IMR-90 (cell line): ENCODE measurements around the gene EDA. TPM values are rescaled to one million over a fixed set of nuclear protein-coding genes. Genes with fewer than 3 reads are reported as not detected.

Source experiments
- ATAC-seq: fragments of 200-7000 bp; cut with Tn5 transposase; 2 replicates; pipeline ENCODE4 v1.9.1; 2020; ENCODE audit warnings: low read depth, mild to moderate bottlenecking, moderate library complexity
- BruUV-seq: library from RNA; stranded (reverse); fragments of 400-500 nt; replicated peaks from 2 replicates; lab custom pipeline; 2021; lab: Mats Ljungman, UMichigan
- CTCF ChIA-PET: fragments of 300-600 bp; formaldehyde crosslinking; extraction: SDS; loops from one replicate; lab custom pipeline; 2021; ENCODE audit warnings: antibody characterized with exemption; lab: Yijun Ruan, JAX
- POLR2A ChIA-PET: fragments of 300-600 bp; sonication (Branson Sonifier 250); formaldehyde crosslinking; loops from one replicate; lab custom pipeline; 2022; ENCODE audit warnings: antibody characterized with exemption; ENCODE audit not compliant: unreplicated experiment; lab: Charles Lee
- DNase-seq: peaks from one replicate; pipeline ENCODE4 v3.0.0; 2013
- H2AFZ ChIP-seq: replicated peaks from 2 replicates; pipeline ENCODE3; 2013; ENCODE audit warnings: low read length, mild to moderate bottlenecking; ENCODE audit not compliant: poor library complexity
- H2AK5ac ChIP-seq: 2 replicates; pipeline ENCODE4 v1.6.1; 2013; ENCODE audit warnings: low read depth, low read length, inconsistent platforms
- H2AK9ac ChIP-seq: replicated peaks from 2 replicates; pipeline ENCODE3; 2013; ENCODE audit warnings: mild to moderate bottlenecking, low read depth, low read length, moderate library complexity; ENCODE audit not compliant: poor library complexity
- H2BK120ac ChIP-seq: 2 replicates; pipeline ENCODE4 v1.6.1; 2013; ENCODE audit warnings: low read depth, low read length, inconsistent platforms
- H2BK15ac ChIP-seq: 3 replicates; pipeline ENCODE4 v1.6.1; 2013; ENCODE audit warnings: low read depth, low read length, inconsistent platforms
- H2BK20ac ChIP-seq: 2 replicates; pipeline ENCODE4 v1.6.1; 2013; ENCODE audit warnings: low read depth, mild to moderate bottlenecking, inconsistent platforms, low read length, moderate library complexity
- H2BK5ac ChIP-seq: 2 replicates; pipeline ENCODE4 v1.6.1; 2013; ENCODE audit warnings: mild to moderate bottlenecking, low read depth, low read length, inconsistent platforms; ENCODE audit not compliant: poor library complexity, severe bottlenecking
- H3K14ac ChIP-seq: replicated peaks from 2 replicates; pipeline ENCODE4 v1.6.1; 2013; ENCODE audit warnings: low read depth, low read length, inconsistent platforms
- H3K18ac ChIP-seq: 2 replicates; pipeline ENCODE4 v1.6.1; 2013; ENCODE audit warnings: low read depth, low read length, control low read depth
- H3K23ac ChIP-seq: 2 replicates; pipeline ENCODE4 v1.6.1; 2013; ENCODE audit warnings: low read depth, low read length, inconsistent platforms
- H3K27ac ChIP-seq: 2 replicates; pipeline ENCODE4 v1.5.1; 2013; ENCODE audit warnings: mild to moderate bottlenecking, control low read depth, low read length; ENCODE audit not compliant: insufficient read depth
- H3K27me3 ChIP-seq: 2 replicates; pipeline ENCODE4 v1.6.1; 2013; ENCODE audit warnings: low read length; ENCODE audit not compliant: control insufficient read depth, insufficient read depth
- H3K36me3 ChIP-seq: 2 replicates; pipeline ENCODE4 v1.6.1; 2013; ENCODE audit warnings: low read length, mixed read lengths; ENCODE audit not compliant: control insufficient read depth, insufficient read depth
- H3K4ac ChIP-seq: 2 replicates; pipeline ENCODE4 v1.6.1; 2013; ENCODE audit warnings: low read depth, low read length, inconsistent platforms
- H3K4me1 ChIP-seq: 2 replicates; pipeline ENCODE4 v1.6.1; 2013; ENCODE audit warnings: low read length, mixed read lengths; ENCODE audit not compliant: control insufficient read depth, insufficient read depth
- H3K4me2 ChIP-seq: 2 replicates; pipeline ENCODE4 v1.6.1; 2013; ENCODE audit warnings: low read depth, mild to moderate bottlenecking, control low read depth, low read length, moderate library complexity
- H3K4me3 ChIP-seq: 2 replicates; pipeline ENCODE4 v1.5.1; 2013; ENCODE audit warnings: low read depth, mild to moderate bottlenecking, control low read depth, low read length, moderate library complexity; ENCODE audit not compliant: insufficient read depth
- H3K56ac ChIP-seq: 2 replicates; pipeline ENCODE4 v1.6.1; 2013; ENCODE audit warnings: low read length, inconsistent platforms; ENCODE audit not compliant: insufficient read depth; ENCODE audit errors: extremely low read depth
- H3K79me1 ChIP-seq, 2 experiments: 2 replicates each; pipeline ENCODE4 v1.6.1; 2013; ENCODE audit warnings: low read length in 2 of 2, inconsistent platforms in 1 of 2, low read depth in 1 of 2
- H3K9ac ChIP-seq: 2 replicates; pipeline ENCODE4 v1.6.1; 2013; ENCODE audit warnings: low read depth, low read length, control low read depth
- H3K9me1 ChIP-seq: 2 replicates; pipeline ENCODE4 v1.6.1; 2013; ENCODE audit warnings: low read length, inconsistent platforms; ENCODE audit not compliant: insufficient read depth
- H3K9me3 ChIP-seq: 2 replicates; pipeline ENCODE4 v1.6.1; 2013; ENCODE audit warnings: low read length; ENCODE audit not compliant: control insufficient read depth, insufficient read depth
- H4K20me1 ChIP-seq: 2 replicates; pipeline ENCODE4 v1.6.1; 2013; ENCODE audit warnings: low read length, inconsistent platforms; ENCODE audit not compliant: insufficient read depth
- H4K5ac ChIP-seq: 2 replicates; pipeline ENCODE4 v1.6.1; 2013; ENCODE audit warnings: mild to moderate bottlenecking, low read depth, low read length, control low read depth
- H4K8ac ChIP-seq, 2 experiments: 2 replicates each; pipeline ENCODE4 v1.6.1; 2013; ENCODE audit warnings: low read depth in 2 of 2, low read length in 2 of 2, control low read depth in 1 of 2, inconsistent platforms in 1 of 2
- H4K91ac ChIP-seq: 2 replicates; pipeline ENCODE4 v1.6.1; 2013; ENCODE audit warnings: low read depth, low read length, inconsistent platforms; ENCODE audit not compliant: insufficient read depth
- ELK1 ChIP-seq: fragments of 150-350 bp; IDR thresholded peaks from 2 replicates; pipeline ENCODE4 v1.6.1; 2016; ENCODE audit warnings: low read depth, mild to moderate bottlenecking, low read length, moderate library complexity, borderline replicate concordance
- MAFK ChIP-seq: IDR thresholded peaks from 2 replicates; pipeline ENCODE4 v1.6.1; 2012; ENCODE audit warnings: low read depth, low read length, improper control_type of control experiment
- POLR2A ChIP-seq: IDR thresholded peaks from 2 replicates; pipeline ENCODE4 v1.6.1; 2012; ENCODE audit warnings: mild to moderate bottlenecking, low read depth, low read length
- RAD21 ChIP-seq: IDR thresholded peaks from 2 replicates; pipeline ENCODE4 v1.6.1; 2012; ENCODE audit warnings: low read length, improper control_type of control experiment
- RFX5 ChIP-seq: IDR thresholded peaks from 2 replicates; pipeline ENCODE4 v1.8.0; 2012; ENCODE audit warnings: low read depth, mild to moderate bottlenecking, low read length, moderate library complexity
- dilution Hi-C: fragments of 300-500 bp; cut with HindIII; formaldehyde crosslinking; loops from one replicate; pipeline ENCODE4 v1.14.3; 2018; ENCODE audit warnings: low sequenced_read_pairs; ENCODE audit not compliant: unreplicated experiment
- in situ Hi-C: fragments of 300-500 bp; cut with MboI; formaldehyde crosslinking; loops from 3 replicates; pipeline ENCODE4 v1.14.3; 2019; ENCODE audit warnings: low sequenced_read_pairs, inconsistent platforms, mixed read lengths
- intact Hi-C: fragments of 100-400 bp; cut with micrococcal nuclease; formaldehyde crosslinking; loops from 2 replicates; pipeline ENCODE4 v1.10.0; 2022
- polyA plus RNA-seq, 3 experiments: library from polyadenylated mRNA; depleted of rRNA; stranded (reverse); fragments of >200 nt; gene quantifications; 2 replicates each; pipeline ENCODE4 v1.2.3, GENCODE V29; 2012; ENCODE audit warnings: low replicate concordance in 1 of 3
- total RNA-seq: library from RNA; depleted of rRNA; stranded (reverse); fragments of >200 nt; gene quantifications from 2 replicates; pipeline ENCODE4 v1.2.3, GENCODE V29; 2012

Gene EDA
- total and polyA plus RNA-seq, 2 of the 4 experiments (the other 2 are of a cell fraction) = under 0.01 TPM; not detected in 1

GRCh38 chrX:69914781-69915180 is 298.9 kb downstream of the EDA start:
- no peak overlapping the region for H3K56ac ChIP-seq
- no peak overlapping the region for H3K4me3 ChIP-seq
- H2AK9ac ChIP-seq = no peak overlapping the region
- H3K4ac ChIP-seq = no peak overlapping the region
- no peaks in the 10 kb centered on the region for H3K79me1 ChIP-seq
- BruUV-seq = no TSS peak
- no peak overlapping the region for H3K9ac ChIP-seq
- no peak overlapping the region for H4K8ac ChIP-seq
- in situ Hi-C loops (no loop called here), intact Hi-C loops (no loop called here), dilution Hi-C loops (no loop called here)
- no peaks in the 10 kb centered on the region for H3K27me3 ChIP-seq
- no peak overlapping the region for H3K23ac ChIP-seq
- no peak overlapping the region for H3K4me2 ChIP-seq
- ChIA-PET POLR2A (no interaction called here), CTCF (no interaction called here)
- no peaks in the 10 kb centered on the region for H4K20me1 ChIP-seq
- peaks cover 2% of the 10 kb centered on the region; the same call in 1 of the 2 replicates for H3K9me3 ChIP-seq
- no peak overlapping the region for H2BK20ac ChIP-seq
- no peaks in the 10 kb centered on the region for H3K36me3 ChIP-seq
- TF ChIP-seq ELK1 (no peak), RFX5 (no peak), RAD21 (no peak), MAFK (no peak), POLR2A (no peak)
- no peak for DNase-seq
- H3K27ac ChIP-seq = no peak overlapping the region
- no peak overlapping the region for H3K18ac ChIP-seq
- no peak overlapping the region for H2AK5ac ChIP-seq
- H3K9me1 ChIP-seq = no peaks in the 10 kb centered on the region
- H2AFZ ChIP-seq = no peak overlapping the region
- H2BK120ac ChIP-seq = no peak overlapping the region
- no peak for ATAC-seq
- H4K5ac ChIP-seq = no peak overlapping the region
- H4K91ac ChIP-seq = no peak overlapping the region
- no peaks in the 10 kb centered on the region for H3K4me1 ChIP-seq
- no peak overlapping the region for H2BK15ac ChIP-seq
- H3K14ac ChIP-seq = no peak overlapping the region
- no peak overlapping the region for H2BK5ac ChIP-seq
